Progenitor cell of endocrine pancreas (in vitro differentiated cells): ENCODE results near the gene PRKCQ. TPM values are rescaled to one million over a fixed set of nuclear protein-coding genes. Genes with fewer than 3 reads are reported as not detected.

Experiments used
- DNase-seq: peaks from one replicate; pipeline ENCODE4 v3.0.0; 2021; ENCODE audit warnings: low spot score; ENCODE audit not compliant: unreplicated experiment
- H3K27ac Mint-ChIP-seq: 2 replicates; pipeline ENCODE4 v1.8.0; 2021; ENCODE audit warnings: mild to moderate bottlenecking, moderate library complexity, mixed read lengths
- H3K27me3 Mint-ChIP-seq: 2 replicates; pipeline ENCODE4 v1.8.0; 2021; ENCODE audit warnings: mixed read lengths
- H3K36me3 Mint-ChIP-seq: 2 replicates; pipeline ENCODE4 v1.8.0; 2022; ENCODE audit warnings: mixed read lengths; ENCODE audit not compliant: insufficient read depth
- H3K4me1 Mint-ChIP-seq: 2 replicates; pipeline ENCODE4 v1.8.0; 2021; ENCODE audit warnings: low read depth, mixed read lengths
- H3K4me3 Mint-ChIP-seq: 2 replicates; pipeline ENCODE4 v1.8.0; 2021; ENCODE audit warnings: low read depth, mild to moderate bottlenecking, moderate library complexity, mixed read lengths
- H3K9me3 Mint-ChIP-seq: 2 replicates; pipeline ENCODE4 v1.8.0; 2021; ENCODE audit warnings: low read depth, mixed read lengths
- CTCF ChIP-seq: fragments of 200-600 bp; sonication (generic); IDR thresholded peaks from one replicate; pipeline ENCODE4 v1.5.0; 2021; ENCODE audit warnings: antibody characterized with exemption, mild to moderate bottlenecking; ENCODE audit not compliant: unreplicated experiment
- total RNA-seq: library from RNA; stranded (reverse); gene quantifications from 2 replicates; pipeline ENCODE4 v1.2.1, GENCODE V29; 2021

The PRKCQ gene
- total RNA-seq, 1 donor from 2014 or later = 5.6 TPM

- H3K27ac Mint-ChIP-seq = no peak overlapping the region
- no peak for TF ChIP-seq CTCF
- peaks cover 26% of the 10 kb centered on the region for H3K27me3 Mint-ChIP-seq
- H3K4me3 Mint-ChIP-seq = no peak overlapping the region
- H3K36me3 Mint-ChIP-seq = no peaks in the 10 kb centered on the region
- peaks cover 9% of the 10 kb centered on the region for H3K4me1 Mint-ChIP-seq
- DNase-seq = no peak
- no peaks in the 10 kb centered on the region for H3K9me3 Mint-ChIP-seq
Observed at GRCh38 chr10:6558759-6559461, 21.2 kb downstream of the PRKCQ start.

- no peaks in the 10 kb centered on the region for H3K9me3 Mint-ChIP-seq
- no peaks in the 10 kb centered on the region for H3K36me3 Mint-ChIP-seq
- no peak overlapping the region for H3K4me3 Mint-ChIP-seq
- no peak for DNase-seq
- no peak overlapping the region for H3K27ac Mint-ChIP-seq
- peaks cover 19% of the 10 kb centered on the region for H3K27me3 Mint-ChIP-seq
- H3K4me1 Mint-ChIP-seq = peaks cover 9% of the 10 kb centered on the region
- TF ChIP-seq CTCF = no peak
Observed at GRCh38 chr10:6558272-6558671, 21.8 kb downstream of the PRKCQ start.

- Mint-ChIP-seq H3K9me3 (no peaks in the 10 kb centered on the region), H3K4me3 (no peak overlapping the region), H3K36me3 (no peaks in the 10 kb centered on the region), H3K27ac (no peak overlapping the region), H3K27me3 (peaks cover 8% of the 10 kb centered on the region), H3K4me1 (no peaks in the 10 kb centered on the region)
- TF ChIP-seq CTCF = no peak
- DNase-seq = no peak
Observed at GRCh38 chr10:6553937-6554336, 26.1 kb downstream of the PRKCQ start.

GRCh38 chr10:6543431-6544005 is 36.6 kb downstream of the PRKCQ start:
- H3K4me1 Mint-ChIP-seq = peaks cover 8% of the 10 kb centered on the region
- peaks cover 4% of the 10 kb centered on the region for H3K27me3 Mint-ChIP-seq
- no peaks in the 10 kb centered on the region for H3K9me3 Mint-ChIP-seq
- H3K36me3 Mint-ChIP-seq = no peaks in the 10 kb centered on the region
- H3K27ac Mint-ChIP-seq = peak overlapping the region; percentile 93
- DNase-seq = no peak
- H3K4me3 Mint-ChIP-seq = peak overlapping the region; percentile 52
- TF ChIP-seq CTCF = no peak

GRCh38 chr10:6542999-6543430 is 37.1 kb downstream of the PRKCQ start:
- H3K9me3 Mint-ChIP-seq = no peaks in the 10 kb centered on the region
- no peaks in the 10 kb centered on the region for H3K36me3 Mint-ChIP-seq
- DNase-seq = no peak
- TF ChIP-seq CTCF = no peak
- peaks cover 4% of the 10 kb centered on the region for H3K27me3 Mint-ChIP-seq
- peak overlapping the region; percentile 93 for H3K27ac Mint-ChIP-seq
- H3K4me3 Mint-ChIP-seq = peak overlapping the region; percentile 52
- H3K4me1 Mint-ChIP-seq = peaks cover 8% of the 10 kb centered on the region
